Measurements from ENCODE around the gene CD8B2.
"Not testable (repeated sequence)": the region's sequence is repeated elsewhere in the genome, so short reads cannot be mapped to it uniquely, and the experiment has no call there.

The CD8B2 gene

DNA sequence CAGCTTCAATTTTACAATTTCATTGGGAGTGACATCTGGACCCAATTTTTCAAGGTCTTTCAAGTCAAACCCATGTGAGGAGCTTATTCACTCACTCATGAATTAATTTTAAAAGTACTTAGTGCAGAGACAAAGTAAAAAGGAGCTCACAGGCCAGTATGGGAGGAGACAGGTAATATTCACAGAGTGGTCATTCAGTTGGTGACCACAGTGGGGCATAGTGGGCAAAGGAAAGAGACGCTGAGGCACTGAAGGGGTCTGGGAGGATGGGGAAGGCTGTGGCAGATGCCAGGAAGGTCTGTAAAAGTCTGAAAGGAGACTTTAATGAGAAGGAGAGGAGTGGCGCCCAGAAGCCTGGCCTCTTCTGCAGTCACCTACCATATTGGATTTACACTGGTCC lies 76.0 kb downstream of the CD8B2 start:
- no peaks in the 10 kb centered on the region for H3K9me3 ChIP-seq (ENCODE audit: insufficient read depth, low read length, severe bottlenecking)
- no peak for TF ChIP-seq EZH2 (IDR thresholded peaks at IDR 0.05; ENCODE audit: borderline replicate concordance, low read depth, low read length, severe bottlenecking)
- TF ChIP-seq, protein P1, sequence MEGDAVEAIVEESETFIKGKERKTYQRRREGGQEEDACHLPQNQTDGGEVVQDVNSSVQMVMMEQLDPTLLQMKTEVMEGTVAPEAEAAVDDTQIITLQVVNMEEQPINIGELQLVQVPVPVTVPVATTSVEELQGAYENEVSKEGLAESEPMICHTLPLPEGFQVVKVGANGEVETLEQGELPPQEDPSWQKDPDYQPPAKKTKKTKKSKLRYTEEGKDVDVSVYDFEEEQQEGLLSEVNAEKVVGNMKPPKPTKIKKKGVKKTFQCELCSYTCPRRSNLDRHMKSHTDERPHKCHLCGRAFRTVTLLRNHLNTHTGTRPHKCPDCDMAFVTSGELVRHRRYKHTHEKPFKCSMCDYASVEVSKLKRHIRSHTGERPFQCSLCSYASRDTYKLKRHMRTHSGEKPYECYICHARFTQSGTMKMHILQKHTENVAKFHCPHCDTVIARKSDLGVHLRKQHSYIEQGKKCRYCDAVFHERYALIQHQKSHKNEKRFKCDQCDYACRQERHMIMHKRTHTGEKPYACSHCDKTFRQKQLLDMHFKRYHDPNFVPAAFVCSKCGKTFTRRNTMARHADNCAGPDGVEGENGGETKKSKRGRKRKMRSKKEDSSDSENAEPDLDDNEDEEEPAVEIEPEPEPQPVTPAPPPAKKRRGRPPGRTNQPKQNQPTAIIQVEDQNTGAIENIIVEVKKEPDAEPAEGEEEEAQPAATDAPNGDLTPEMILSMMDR (IDR thresholded peaks at IDR 0.05; ENCODE audit: borderline replicate concordance, extremely low read depth, low read length, poor library complexity, severe bottlenecking) = peak; percentile 20
- no peaks in the 10 kb centered on the region for H3K79me2 ChIP-seq (ENCODE audit: insufficient read depth, low read length)
- H3K4me2 ChIP-seq (ENCODE audit: insufficient read depth, low read length) = no peak overlapping the region
- H3K9ac ChIP-seq (ENCODE audit: low read depth, low read length) = no peak overlapping the region
- no peaks in the 10 kb centered on the region for H4K20me1 ChIP-seq (ENCODE audit: insufficient read depth, low read length)
- H3K27me3 ChIP-seq (ENCODE audit: insufficient read depth, low read length, poor library complexity) = no peaks in the 10 kb centered on the region
- no peak overlapping the region for H3K27ac ChIP-seq (ENCODE audit: low read length)
- no peaks in the 10 kb centered on the region for H3K4me1 ChIP-seq (ENCODE audit: insufficient read depth, low read length)
- H2AFZ ChIP-seq (ENCODE audit: low read depth, low read length) = no peak overlapping the region
- no peak for DNase-seq
- no peak for ATAC-seq (ENCODE audit: insufficient read depth, low read depth)
- H3K4me3 ChIP-seq (ENCODE audit: low read depth in 1 of 2, low read length in 2 of 2) = no peak overlapping the region
- H3K36me3 ChIP-seq (ENCODE audit: insufficient read depth, low read length) = no peaks in the 10 kb centered on the region

GRCh38 chr2:106565599-106565998 lies 78.4 kb downstream of the CD8B2 start:
- Histone ChIP-seq H3K79me2 (ENCODE audit: insufficient read depth, low read length) (no peaks in the 10 kb centered on the region), H4K20me1 (ENCODE audit: insufficient read depth, low read length) (no peaks in the 10 kb centered on the region), H3K4me2 (ENCODE audit: insufficient read depth, low read length) (no peak overlapping the region), H3K27ac (ENCODE audit: low read length) (no peak overlapping the region), H3K9ac (ENCODE audit: low read depth, low read length) (no peak overlapping the region), H3K4me3 (ENCODE audit: low read depth in 1 of 2, low read length in 2 of 2) (no peak overlapping the region), H3K36me3 (ENCODE audit: insufficient read depth, low read length) (no peaks in the 10 kb centered on the region), H2AFZ (ENCODE audit: low read depth, low read length) (no peak overlapping the region), H3K27me3 (ENCODE audit: insufficient read depth, low read length, poor library complexity) (no peaks in the 10 kb centered on the region), H3K9me3 (ENCODE audit: insufficient read depth, low read length, severe bottlenecking) (no peaks in the 10 kb centered on the region), H3K4me1 (ENCODE audit: insufficient read depth, low read length) (no peaks in the 10 kb centered on the region)
- DNase-seq (no peak), ATAC-seq (ENCODE audit: insufficient read depth, low read depth) (no peak)
- no peak for TF ChIP-seq EZH2 (IDR thresholded peaks at IDR 0.05; ENCODE audit: borderline replicate concordance, low read depth, low read length, severe bottlenecking)
- TF ChIP-seq, protein P1 (IDR thresholded peaks at IDR 0.05; ENCODE audit: borderline replicate concordance, extremely low read depth, low read length, poor library complexity, severe bottlenecking) = no peak

DNA sequence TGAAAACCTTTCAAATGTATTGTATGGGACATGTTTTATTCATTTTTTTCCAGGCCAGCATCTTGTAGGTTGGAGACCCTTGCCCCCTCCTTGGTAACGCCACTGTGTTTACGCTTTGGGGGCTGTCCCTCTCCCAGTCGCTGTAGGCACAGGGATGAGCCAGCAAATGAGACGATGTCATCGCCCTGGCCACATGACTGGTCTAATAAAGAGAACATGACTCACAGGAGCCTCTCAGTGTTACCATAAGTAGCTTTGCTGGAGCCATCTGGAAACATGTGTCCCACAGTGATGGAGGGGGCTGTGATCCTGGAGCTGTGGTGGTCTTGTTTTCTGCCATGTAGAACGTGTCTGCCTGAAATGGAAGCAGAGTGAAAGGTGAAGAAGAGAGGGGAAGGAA lies 78.9 kb downstream of the CD8B2 start:
- ATAC-seq (ENCODE audit: insufficient read depth, low read depth) (no peak), DNase-seq (no peak)
- Histone ChIP-seq H3K27ac (ENCODE audit: low read length) (no peak overlapping the region), H3K79me2 (ENCODE audit: insufficient read depth, low read length) (no peaks in the 10 kb centered on the region), H3K4me1 (ENCODE audit: insufficient read depth, low read length) (no peaks in the 10 kb centered on the region), H4K20me1 (ENCODE audit: insufficient read depth, low read length) (no peaks in the 10 kb centered on the region), H3K4me2 (ENCODE audit: insufficient read depth, low read length) (no peak overlapping the region), H3K36me3 (ENCODE audit: insufficient read depth, low read length) (no peaks in the 10 kb centered on the region), H2AFZ (ENCODE audit: low read depth, low read length) (no peak overlapping the region), H3K9me3 (ENCODE audit: insufficient read depth, low read length, severe bottlenecking) (no peaks in the 10 kb centered on the region), H3K4me3 (ENCODE audit: low read depth in 1 of 2, low read length in 2 of 2) (no peak overlapping the region), H3K9ac (ENCODE audit: low read depth, low read length) (no peak overlapping the region), H3K27me3 (ENCODE audit: insufficient read depth, low read length, poor library complexity) (no peaks in the 10 kb centered on the region)
- TF ChIP-seq, protein P1 (IDR thresholded peaks at IDR 0.05; ENCODE audit: borderline replicate concordance, extremely low read depth, low read length, poor library complexity, severe bottlenecking) = no peak
- no peak for TF ChIP-seq EZH2 (IDR thresholded peaks at IDR 0.05; ENCODE audit: borderline replicate concordance, low read depth, low read length, severe bottlenecking)

- H3K36me3 ChIP-seq (ENCODE audit: insufficient read depth, low read length); DNase-seq; H3K9ac ChIP-seq (ENCODE audit: low read depth, low read length); H3K79me2 ChIP-seq (ENCODE audit: insufficient read depth, low read length); H3K27me3 ChIP-seq (ENCODE audit: insufficient read depth, low read length, poor library complexity); H2AFZ ChIP-seq (ENCODE audit: low read depth, low read length); H3K4me1 ChIP-seq (ENCODE audit: insufficient read depth, low read length); H3K4me2 ChIP-seq (ENCODE audit: insufficient read depth, low read length); H3K4me3 ChIP-seq (ENCODE audit: low read depth in 1 of 2, low read length in 2 of 2); H3K27ac ChIP-seq (ENCODE audit: low read length); ATAC-seq (ENCODE audit: insufficient read depth, low read depth); H3K9me3 ChIP-seq (ENCODE audit: insufficient read depth, low read length, severe bottlenecking); H4K20me1 ChIP-seq (ENCODE audit: insufficient read depth, low read length): not testable (repeated sequence)
Observed at GRCh38 chr2:106566484-106566883, 79.3 kb downstream of the CD8B2 start.

Measured in DND-41 (cell line).